Thyroid gland (tissue), 4 donors: ENCODE results near the gene FUBP1. TPM values are rescaled to one million over a fixed set of nuclear protein-coding genes. Genes with fewer than 3 reads are reported as not detected.

Experiments
- DNase-seq, 2 donors: peaks; one replicate each; pipeline ENCODE4 v3.0.0-alpha.2; 2019
- H3K27ac ChIP-seq, 3 donors: fragments of 200-600 bp; sonication (generic); 1 replicate in 2 of 3; 2 replicates in 1 of 3; pipeline ENCODE4 v1.5.1; 2016 to 2019; ENCODE audit warnings: mild to moderate bottlenecking in 1 of 3, moderate library complexity in 1 of 3
- H3K27me3 ChIP-seq: fragments of 200-600 bp; sonication (generic); one replicate; pipeline ENCODE4 v1.5.1; 2019
- H3K36me3 ChIP-seq, 2 donors: fragments of 200-600 bp; sonication (generic); one replicate each; pipeline ENCODE4 v1.5.1; 2016 to 2019
- H3K4me1 ChIP-seq, 2 donors: fragments of 200-600 bp; sonication (generic); one replicate each; pipeline ENCODE4 v1.5.1; 2017 to 2019
- H3K4me3 ChIP-seq, 3 donors: fragments of 200-600 bp; sonication (generic); replicated peaks in 1 of 3; 1 replicate in 2 of 3; 2 replicates in 1 of 3; pipeline ENCODE4 v1.5.1; 2016; ENCODE audit warnings: mild to moderate bottlenecking in 1 of 3
- H3K9me3 ChIP-seq: fragments of 200-600 bp; sonication (generic); one replicate; pipeline ENCODE4 v1.5.1; 2017
- CTCF ChIP-seq, 6 experiments: fragments of 200-600 bp in 3 of 6; fragments of 450-650 bp in 3 of 6; sonication (generic) in 3 of 6; IDR thresholded peaks; one replicate each; pipeline ENCODE4 v1.5.1; 2016 to 2019; ENCODE audit warnings: antibody characterized with exemption in 6 of 6, mild to moderate bottlenecking in 2 of 6, inconsistent platforms in 1 of 6, moderate library complexity in 1 of 6
- POLR2A ChIP-seq, 2 donors: fragments of 450-650 bp; IDR thresholded peaks; one replicate each; pipeline ENCODE4 v1.6.1; 2017; ENCODE audit warnings: antibody characterized with exemption in 2 of 2, mild to moderate bottlenecking in 2 of 2, moderate library complexity in 1 of 2
- WGBS, 2 donors: methylation state at CpG; one replicate each; pipeline ENCODE4 v1.1.5; 2017; 5-methylcytosine and 5-hydroxymethylcytosine counted together
- intact Hi-C: fragments of 100-400 bp; cut with DNase I; formaldehyde crosslinking; loops from one replicate; pipeline ENCODE4 v1.15.1; 2023
- total RNA-seq, 4 donors: library from RNA; depleted of rRNA; stranded (reverse); fragments of >200 nt; gene quantifications; one replicate each; pipeline ENCODE4 v1.2.3, GENCODE V29; 2016

FUBP1 gene
- total RNA-seq, 4 donors from 2014 or later, result 136 to 231 (median 178) TPM

- no peaks in the 10 kb centered on the region for H3K27me3 ChIP-seq
- H3K9me3 ChIP-seq, result no peaks in the 10 kb centered on the region
- DNase-seq, result no peak
- H3K27ac ChIP-seq, result peak overlapping the region in 2 of 3 donors; percentile 16 to 17
- H3K36me3 ChIP-seq, result peaks cover 64 to 72% of the 10 kb centered on the region in 2 donors
- H3K4me3 ChIP-seq, result no peak overlapping the region
- intact Hi-C loops, result loop anchor here (10.0 kb wide), 1 partner anchor 156 kb away; no protein-coding TSS in a partner anchor
- no peaks in the 10 kb centered on the region for H3K4me1 ChIP-seq
- no peak for TF ChIP-seq POLR2A (IDR thresholded peaks at IDR 0.05)
- TF ChIP-seq CTCF (IDR thresholded peaks at IDR 0.05), result no peak
Measured at GRCh38 chr1:77958391-77958790, 20.5 kb downstream of the FUBP1 start.

GRCh38 chr1:77956464-77956863, 22.4 kb downstream of the FUBP1 start:
- no peak for DNase-seq
- no peak overlapping the region for H3K4me3 ChIP-seq
- WGBS, 2 donors, result 92 to 95% methylated on average over 3 of the region's 3 CpGs
- TF ChIP-seq CTCF (IDR thresholded peaks at IDR 0.05), result no peak
- no peak for TF ChIP-seq POLR2A (IDR thresholded peaks at IDR 0.05)
- no peaks in the 10 kb centered on the region for H3K9me3 ChIP-seq
- H3K36me3 ChIP-seq, result peaks cover 54 to 71% of the 10 kb centered on the region in 2 donors
- no peaks in the 10 kb centered on the region for H3K4me1 ChIP-seq
- H3K27ac ChIP-seq, result no peak overlapping the region
- H3K27me3 ChIP-seq, result no peaks in the 10 kb centered on the region
- intact Hi-C loops, result loop anchor here (10.0 kb wide), 1 partner anchor 158 kb away; no protein-coding TSS in a partner anchor

- 45 to 66% methylated on average over 3 of the region's 3 CpGs for WGBS, 2 donors
- Histone ChIP-seq H3K9me3 (no peaks in the 10 kb centered on the region), H3K4me1 (peaks cover 0 to 3% of the 10 kb centered on the region in 2 donors), H3K36me3 (peaks cover 47 to 74% of the 10 kb centered on the region in 2 donors), H3K27ac (peak overlapping the region in 1 of 3 donors; percentile 11), H3K27me3 (no peaks in the 10 kb centered on the region), H3K4me3 (no peak overlapping the region)
- TF ChIP-seq CTCF (IDR thresholded peaks at IDR 0.05), result no peak
- no peak for TF ChIP-seq POLR2A (IDR thresholded peaks at IDR 0.05)
- peak in 1 of 2 donors; percentile 9 for DNase-seq
- intact Hi-C loops, result loop anchor here (10.0 kb wide), 1 partner anchor 159 kb away; no protein-coding TSS in a partner anchor
Measured at GRCh38 chr1:77955709-77956108, 23.2 kb downstream of the FUBP1 start.

GRCh38 chr1:77954521-77954920, 24.4 kb downstream of the FUBP1 start:
- intact Hi-C loops, result loop anchor here (10.0 kb wide), 1 partner anchor 160 kb away; no protein-coding TSS in a partner anchor
- Histone ChIP-seq H3K27ac (no peak overlapping the region), H3K4me3 (no peak overlapping the region), H3K27me3 (no peaks in the 10 kb centered on the region), H3K4me1 (peaks cover 0 to 3% of the 10 kb centered on the region in 2 donors), H3K9me3 (no peaks in the 10 kb centered on the region), H3K36me3 (peaks cover 35 to 70% of the 10 kb centered on the region in 2 donors)
- DNase-seq, result no peak
- TF ChIP-seq POLR2A (IDR thresholded peaks at IDR 0.05), result no peak
- TF ChIP-seq CTCF (IDR thresholded peaks at IDR 0.05), result no peak
- 92 to 97% methylated on average over 2 of the region's 2 CpGs for WGBS, 2 donors

- WGBS, 2 donors, result 94 to 100% methylated on average over 3 of the region's 3 CpGs
- H3K4me3 ChIP-seq, result no peak overlapping the region
- DNase-seq, result no peak
- no peak overlapping the region for H3K27ac ChIP-seq
- H3K9me3 ChIP-seq, result no peaks in the 10 kb centered on the region
- H3K36me3 ChIP-seq, result peaks cover 32 to 64% of the 10 kb centered on the region in 2 donors
- TF ChIP-seq CTCF (IDR thresholded peaks at IDR 0.05), result no peak
- no peak for TF ChIP-seq POLR2A (IDR thresholded peaks at IDR 0.05)
- no peaks in the 10 kb centered on the region for H3K27me3 ChIP-seq
- intact Hi-C loops, result loop anchor here (10.0 kb wide), 1 partner anchor 161 kb away; no protein-coding TSS in a partner anchor
- H3K4me1 ChIP-seq, result peaks cover 3 to 5% of the 10 kb centered on the region in 2 donors
Measured at GRCh38 chr1:77953907-77954306, 25.0 kb downstream of the FUBP1 start.
